GM13977 (cell line): Measurements from ENCODE around the gene ARHGEF39.

ENCODE experiments used
- DNase-seq: peaks from one replicate; pipeline ENCODE4 v3.0.0; 2012; ENCODE audit warnings: low spot score
- in situ Hi-C: fragments of 300-500 bp; cut with MboI; formaldehyde crosslinking; loops from one replicate; pipeline ENCODE4 v1.12.0; 2022; ENCODE audit warnings: low sequenced_read_pairs, low pct_unique_long_range_greater_than_20kb, mixed read lengths, inconsistent platforms; ENCODE audit not compliant: unreplicated experiment
- TF ChIP-seq, protein P1 (sequence below): IDR thresholded peaks from 2 replicates; pipeline ENCODE4 v1.5.1; 2012; ENCODE audit warnings: mild to moderate bottlenecking, control low read depth; ENCODE audit not compliant: insufficient read depth; ENCODE audit errors: extremely low read depth, missing control alignments

Gene ARHGEF39

GRCh38 chr9:35667939-35668338, 2.9 kb upstream of the ARHGEF39 start:
- no peak for DNase-seq
- TF ChIP-seq, protein P1, sequence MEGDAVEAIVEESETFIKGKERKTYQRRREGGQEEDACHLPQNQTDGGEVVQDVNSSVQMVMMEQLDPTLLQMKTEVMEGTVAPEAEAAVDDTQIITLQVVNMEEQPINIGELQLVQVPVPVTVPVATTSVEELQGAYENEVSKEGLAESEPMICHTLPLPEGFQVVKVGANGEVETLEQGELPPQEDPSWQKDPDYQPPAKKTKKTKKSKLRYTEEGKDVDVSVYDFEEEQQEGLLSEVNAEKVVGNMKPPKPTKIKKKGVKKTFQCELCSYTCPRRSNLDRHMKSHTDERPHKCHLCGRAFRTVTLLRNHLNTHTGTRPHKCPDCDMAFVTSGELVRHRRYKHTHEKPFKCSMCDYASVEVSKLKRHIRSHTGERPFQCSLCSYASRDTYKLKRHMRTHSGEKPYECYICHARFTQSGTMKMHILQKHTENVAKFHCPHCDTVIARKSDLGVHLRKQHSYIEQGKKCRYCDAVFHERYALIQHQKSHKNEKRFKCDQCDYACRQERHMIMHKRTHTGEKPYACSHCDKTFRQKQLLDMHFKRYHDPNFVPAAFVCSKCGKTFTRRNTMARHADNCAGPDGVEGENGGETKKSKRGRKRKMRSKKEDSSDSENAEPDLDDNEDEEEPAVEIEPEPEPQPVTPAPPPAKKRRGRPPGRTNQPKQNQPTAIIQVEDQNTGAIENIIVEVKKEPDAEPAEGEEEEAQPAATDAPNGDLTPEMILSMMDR, result no peak
- in situ Hi-C loops, result loop anchor here (10.0 kb wide), 1 partner anchor 57 kb away; no protein-coding TSS in a partner anchor

- no peak for DNase-seq
- TF ChIP-seq, protein P1, result no peak
- in situ Hi-C loops, result loop anchor here (10.0 kb wide), 1 partner anchor 58 kb away; no protein-coding TSS in a partner anchor
These were observed 1.6 kb upstream of the ARHGEF39 start for GRCh38 chr9:35666549-35666948.

GRCh38 chr9:35666045-35666444, 1.1 kb upstream of the ARHGEF39 start:
- DNase-seq, result no peak
- TF ChIP-seq, protein P1, result no peak
- in situ Hi-C loops, result loop anchor here (10.0 kb wide), 1 partner anchor 59 kb away; no protein-coding TSS in a partner anchor

GRCh38 chr9:35665471-35665818, 450 bp upstream of the ARHGEF39 start:
- in situ Hi-C loops, result loop anchor here (10.0 kb wide), 1 partner anchor 59 kb away; no protein-coding TSS in a partner anchor

DNA sequence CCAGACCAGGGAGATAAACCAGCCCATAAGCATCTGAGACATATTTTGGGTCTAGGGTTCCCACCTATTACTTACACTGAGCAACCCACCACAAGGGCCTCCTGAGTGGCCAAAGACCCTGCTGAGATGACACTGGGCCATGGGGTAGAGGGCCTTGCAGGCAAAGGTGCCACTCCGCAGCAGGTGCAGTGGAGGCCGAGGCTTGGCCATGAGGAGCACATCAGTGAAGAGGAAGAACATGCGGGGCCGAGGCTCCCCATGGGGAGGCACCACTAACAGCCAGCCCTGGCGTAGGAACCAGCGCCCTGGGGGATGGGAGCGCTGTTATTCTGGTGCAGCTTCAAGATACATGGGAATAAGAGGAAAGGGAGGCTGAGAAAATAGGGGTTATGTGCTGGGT, 2.6 kb downstream of the ARHGEF39 start:
- DNase-seq, result no peak
- in situ Hi-C loops, result loop anchor here (10.0 kb wide), 1 partner anchor 62 kb away; no protein-coding TSS in a partner anchor
- TF ChIP-seq, protein P1, result no peak

More at GRCh38 chr9:35665471-35665818, 450 bp upstream of the ARHGEF39 start:
- no peak for DNase-seq
- TF ChIP-seq, protein P1, result no peak

- no peak for DNase-seq
- TF ChIP-seq, protein P1, result no peak
- in situ Hi-C loops, result loop anchor here (10.0 kb wide), 1 partner anchor 63 kb away; no protein-coding TSS in a partner anchor
These were observed 3.1 kb downstream of the ARHGEF39 start for GRCh38 chr9:35661756-35662350.
